WI38 (cell line): ENCODE data around the gene DOK7.

Source experiments
- H3K4me3 ChIP-seq: 2 replicates; pipeline ENCODE4 v1.5.1; 2011; ENCODE audit warnings: low read depth, mild to moderate bottlenecking, control low read depth, low read length
- TF ChIP-seq, protein P1 (sequence below): IDR thresholded peaks from 2 replicates; pipeline ENCODE4 v1.5.1; 2012; ENCODE audit warnings: low read depth, mild to moderate bottlenecking, control low read depth, low read length

Gene DOK7

DNA sequence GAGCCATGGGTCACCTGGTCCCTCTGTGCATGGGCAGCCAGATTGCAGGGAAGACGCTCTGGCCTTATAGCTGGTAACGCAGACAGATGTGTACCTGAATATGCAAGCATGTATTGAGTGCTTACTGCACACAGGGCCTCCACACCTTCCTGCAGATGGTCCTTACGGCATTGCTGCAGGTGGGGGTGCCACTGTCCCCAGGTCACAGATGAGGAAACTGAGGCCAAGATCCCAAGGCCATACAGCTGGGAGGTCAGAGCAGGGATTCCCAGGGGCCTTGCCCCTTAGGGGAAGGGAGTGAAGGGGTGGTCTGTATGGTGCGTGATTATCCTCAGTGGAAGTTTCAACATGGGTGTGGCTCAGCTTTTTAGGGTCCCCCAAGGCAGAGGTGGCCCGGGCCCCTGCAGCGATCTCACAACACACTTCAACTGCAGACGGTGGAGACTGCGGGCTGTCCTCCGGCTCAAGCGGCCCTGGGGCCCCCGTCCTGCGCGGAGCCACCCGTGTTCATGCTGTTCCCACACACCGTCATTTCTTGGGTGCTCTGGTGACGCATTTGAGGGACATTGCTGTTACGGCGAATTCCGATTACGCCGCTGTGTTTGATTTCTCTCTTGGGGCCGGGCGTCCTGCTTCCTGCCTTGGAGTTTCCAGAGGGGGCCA lies 8.1 kb downstream of the DOK7 start:
- H3K4me3 ChIP-seq, result no peak overlapping the region
- TF ChIP-seq, protein P1, sequence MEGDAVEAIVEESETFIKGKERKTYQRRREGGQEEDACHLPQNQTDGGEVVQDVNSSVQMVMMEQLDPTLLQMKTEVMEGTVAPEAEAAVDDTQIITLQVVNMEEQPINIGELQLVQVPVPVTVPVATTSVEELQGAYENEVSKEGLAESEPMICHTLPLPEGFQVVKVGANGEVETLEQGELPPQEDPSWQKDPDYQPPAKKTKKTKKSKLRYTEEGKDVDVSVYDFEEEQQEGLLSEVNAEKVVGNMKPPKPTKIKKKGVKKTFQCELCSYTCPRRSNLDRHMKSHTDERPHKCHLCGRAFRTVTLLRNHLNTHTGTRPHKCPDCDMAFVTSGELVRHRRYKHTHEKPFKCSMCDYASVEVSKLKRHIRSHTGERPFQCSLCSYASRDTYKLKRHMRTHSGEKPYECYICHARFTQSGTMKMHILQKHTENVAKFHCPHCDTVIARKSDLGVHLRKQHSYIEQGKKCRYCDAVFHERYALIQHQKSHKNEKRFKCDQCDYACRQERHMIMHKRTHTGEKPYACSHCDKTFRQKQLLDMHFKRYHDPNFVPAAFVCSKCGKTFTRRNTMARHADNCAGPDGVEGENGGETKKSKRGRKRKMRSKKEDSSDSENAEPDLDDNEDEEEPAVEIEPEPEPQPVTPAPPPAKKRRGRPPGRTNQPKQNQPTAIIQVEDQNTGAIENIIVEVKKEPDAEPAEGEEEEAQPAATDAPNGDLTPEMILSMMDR, result no peak

DNA sequence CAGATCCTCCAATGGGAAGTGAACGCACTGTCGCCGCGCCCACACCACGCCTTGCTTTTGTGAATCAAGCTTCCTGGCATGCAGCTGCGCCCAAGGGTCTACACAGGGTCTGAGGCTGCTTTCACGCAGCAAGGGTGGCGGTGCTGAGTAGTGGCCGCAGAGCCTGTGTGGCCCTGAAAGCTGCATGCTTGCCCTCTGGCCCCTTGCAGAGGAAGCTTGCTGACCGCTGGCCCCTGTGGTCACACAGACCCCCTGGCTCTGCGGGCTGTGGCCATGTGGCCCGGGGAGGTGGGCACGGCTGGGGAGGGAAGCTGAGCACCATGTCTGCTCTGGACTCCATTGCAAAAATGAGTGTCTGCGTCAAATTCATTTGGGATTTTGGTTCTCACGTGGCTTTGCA lies 8.8 kb downstream of the DOK7 start:
- H3K4me3 ChIP-seq, result no peak overlapping the region
- TF ChIP-seq, protein P1, result no peak

DNA sequence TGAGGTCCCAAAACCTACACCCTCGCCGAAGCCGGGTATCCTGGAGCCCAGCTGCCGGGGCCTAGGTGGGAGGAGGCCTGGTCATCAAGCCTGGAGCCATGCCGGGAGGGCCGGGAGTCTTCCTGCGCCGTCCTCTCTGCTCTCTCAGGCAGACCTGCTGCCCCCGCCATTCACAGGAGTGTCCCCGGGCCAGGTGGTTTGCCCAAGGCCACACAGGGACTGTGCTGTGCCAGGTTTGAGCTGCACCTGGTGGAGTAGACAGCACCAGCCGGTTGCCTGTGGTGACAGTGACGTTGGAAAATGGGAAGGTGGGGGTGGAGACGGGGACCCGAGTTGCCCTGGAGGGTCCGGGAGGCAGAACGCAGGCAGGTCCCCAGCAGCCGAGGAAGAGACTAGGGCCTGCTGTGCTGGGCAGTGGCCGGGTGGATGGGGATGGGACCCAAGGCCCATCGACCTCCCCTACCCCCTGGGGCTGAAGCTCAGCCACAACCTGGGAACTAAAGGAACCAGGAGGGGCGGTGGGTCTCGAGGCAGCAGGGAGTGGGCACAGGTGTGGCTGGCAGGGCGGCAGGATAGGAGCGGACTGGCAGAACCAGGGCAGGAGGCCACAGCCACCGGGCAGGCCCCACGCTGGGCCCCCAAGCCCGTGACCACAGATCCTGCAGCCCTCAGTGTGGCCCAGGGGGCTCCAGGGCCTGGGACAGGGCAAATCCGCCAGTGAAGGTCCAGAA lies 9.5 kb downstream of the DOK7 start:
- TF ChIP-seq, protein P1, result no peak
- H3K4me3 ChIP-seq, result no peak overlapping the region

DNA sequence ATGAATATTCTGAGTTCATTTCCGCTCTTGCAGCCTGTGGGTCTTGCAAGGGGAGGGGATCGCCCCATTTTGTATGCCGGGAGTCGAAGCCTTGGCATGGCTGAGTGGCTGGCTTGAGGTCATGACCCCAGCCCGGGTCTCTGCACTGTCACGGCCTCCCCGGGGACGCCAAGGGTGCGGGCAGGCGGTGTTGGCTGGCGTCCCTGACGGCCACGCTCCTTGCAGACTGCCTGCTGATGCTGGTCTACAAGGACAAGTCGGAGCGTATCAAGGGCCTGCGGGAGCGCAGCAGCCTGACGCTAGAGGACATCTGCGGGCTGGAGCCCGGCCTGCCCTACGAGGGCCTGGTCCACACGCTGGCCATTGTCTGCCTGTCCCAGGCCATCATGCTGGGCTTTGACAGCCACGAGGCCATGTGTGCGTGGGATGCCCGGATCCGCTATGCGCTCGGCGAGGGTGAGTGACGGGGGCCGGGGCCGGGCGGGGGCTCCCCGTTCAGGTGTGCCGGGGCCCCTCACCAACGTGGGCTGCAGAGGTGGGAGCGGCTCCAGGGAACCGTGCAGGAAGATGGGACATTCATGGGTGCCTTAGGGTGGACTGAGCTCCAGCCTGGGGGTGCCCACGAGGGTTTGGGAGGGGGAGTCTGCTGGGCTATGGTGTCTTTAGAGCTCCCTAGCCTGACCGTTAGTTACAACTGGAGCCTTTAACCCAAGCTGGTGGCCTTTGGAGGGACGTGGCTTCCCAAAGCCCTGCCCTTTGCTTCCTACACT lies 10.3 kb downstream of the DOK7 start:
- no peak overlapping the region for H3K4me3 ChIP-seq
- TF ChIP-seq, protein P1, result no peak

DNA sequence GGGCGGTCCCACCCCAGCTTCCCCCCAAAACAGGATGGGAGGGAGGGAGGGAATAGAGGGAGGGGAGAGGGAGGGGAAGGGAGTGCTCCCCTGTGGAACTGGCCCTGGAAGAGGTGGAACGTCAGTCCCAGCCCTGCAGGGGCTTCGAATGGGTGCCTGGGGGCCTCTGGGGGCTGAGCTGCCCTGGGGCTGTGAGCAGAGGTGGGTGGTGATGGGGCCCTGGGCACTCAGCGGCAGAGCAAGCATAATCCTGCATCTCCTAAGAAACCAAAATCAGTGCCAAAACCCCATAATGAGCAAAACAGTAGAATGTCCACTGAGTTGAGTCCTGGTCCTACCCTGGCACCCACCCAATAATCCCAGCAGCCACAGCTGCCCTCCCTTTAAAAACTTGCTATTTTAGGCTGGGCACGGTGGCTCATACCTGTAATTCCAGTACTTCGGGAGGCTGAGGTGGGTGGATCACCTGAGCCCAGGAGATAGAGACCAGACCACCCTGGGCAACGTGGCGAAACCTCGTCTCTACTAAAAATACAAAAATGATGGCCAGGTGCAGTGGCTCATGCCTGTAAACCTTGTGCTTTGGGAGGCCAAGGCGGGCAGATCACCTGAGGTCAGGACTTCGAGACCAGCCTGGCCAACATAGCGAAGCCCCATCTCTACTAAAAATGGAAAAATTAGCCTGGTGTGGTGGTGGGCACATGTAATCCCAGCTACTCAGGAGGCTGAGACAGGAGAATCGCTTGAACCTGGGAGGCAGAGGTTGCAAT lies 11.1 kb downstream of the DOK7 start:
- TF ChIP-seq, protein P1, result no peak
- no peak overlapping the region for H3K4me3 ChIP-seq

DNA sequence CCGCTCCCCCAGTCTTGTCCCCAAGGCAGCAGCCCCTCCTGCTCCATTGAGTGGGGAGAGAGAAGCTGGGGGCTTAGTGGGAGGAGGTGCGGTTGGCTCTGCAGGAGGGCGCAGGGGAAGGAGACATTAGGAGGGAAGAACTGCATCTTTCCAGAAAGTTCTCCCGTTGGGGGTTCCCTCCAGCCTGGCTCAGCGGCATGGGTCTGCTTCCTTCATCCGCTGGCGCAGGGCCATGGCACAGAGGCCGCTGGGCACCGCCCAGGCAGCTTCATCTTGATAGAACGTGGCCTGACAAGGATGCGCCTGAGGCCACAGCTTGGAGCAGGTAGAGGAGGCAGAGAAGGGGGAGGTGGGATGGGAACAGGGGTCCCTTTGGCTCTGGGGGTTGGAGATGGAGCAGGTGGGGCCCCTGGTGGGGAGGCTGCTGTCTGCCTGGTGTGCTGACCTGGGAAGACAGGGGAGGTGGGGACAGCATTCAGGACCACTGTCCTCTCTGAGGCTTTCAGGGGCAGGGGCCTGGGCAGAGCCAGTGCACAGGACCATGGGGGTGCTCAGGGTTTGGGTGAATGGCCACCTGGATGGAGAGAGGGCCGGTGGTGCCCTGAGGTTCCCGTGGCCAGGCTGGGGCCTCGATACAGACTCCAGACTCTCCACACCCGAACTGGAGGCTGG lies 12.1 kb downstream of the DOK7 start:
- H3K4me3 ChIP-seq, result no peak overlapping the region
- TF ChIP-seq, protein P1, result no peak
